GM12878 (cell line): Measurements from ENCODE around the gene LY6G6D. TPM values are rescaled to one million over a fixed set of nuclear protein-coding genes. Genes with fewer than 3 reads are reported as not detected.

Experiments
- ATAC-seq: fragments of 200-7000 bp; cut with Tn5 transposase; 3 replicates; pipeline ENCODE4 v1.9.1; 2020; ENCODE audit warnings: mild to moderate bottlenecking, moderate library complexity
- BruUV-seq: library from RNA; stranded (reverse); fragments of 400-500 nt; replicated peaks from 2 replicates; lab custom pipeline; 2021; lab: Mats Ljungman, UMichigan
- CTCF ChIA-PET: fragments of 300-600 bp; sonication (Branson Sonifier 250); formaldehyde crosslinking; extraction: SDS; loops from one replicate; lab custom pipeline; 2021; ENCODE audit warnings: inconsistent platforms; lab: Yijun Ruan, JAX
- POLR2A ChIA-PET: fragments of 350-600 bp; formaldehyde crosslinking; extraction: SDS; loops from one replicate; lab custom pipeline; 2021; ENCODE audit warnings: inconsistent platforms; lab: Charles Lee
- RAD21 ChIA-PET: fragments of 300-600 bp; sonication (Branson Sonifier 250); formaldehyde crosslinking; loops from one replicate; lab custom pipeline; 2023; ENCODE audit warnings: antibody characterized with exemption; ENCODE audit not compliant: unreplicated experiment; lab: Charles Lee
- SMC1A ChIA-PET: fragments of 300-600 bp; sonication (Branson Sonifier 250); formaldehyde crosslinking; loops from one replicate; lab custom pipeline; 2023; ENCODE audit not compliant: unreplicated experiment, uncharacterized antibody; lab: Charles Lee
- DNase-seq: peaks from one replicate; pipeline ENCODE4 v3.0.0-alpha.2; 2011; ENCODE audit warnings: low read depth, low spot score
- FAIRE-seq: peaks from 3 replicates; lab custom pipeline; 2011; peaks lifted over from hg19 to GRCh38; lab: Jason Lieb, UNC
- H2AFZ ChIP-seq: 2 replicates; pipeline ENCODE4 v1.6.0; 2011; ENCODE audit warnings: low read depth, low read length, control low read depth; ENCODE audit not compliant: control insufficient read depth
- H3K27ac ChIP-seq: 2 replicates; pipeline ENCODE4 v1.5.1; 2011; ENCODE audit warnings: control low read depth; ENCODE audit not compliant: control insufficient read depth, insufficient read depth
- H3K27me3 ChIP-seq, 2 experiments: replicated peaks in 1 of 2; 2 replicates each; pipeline versions ENCODE4 v1.6.0 to v1.6.1; 2011; ENCODE audit warnings: low read length in 1 of 2; ENCODE audit not compliant: control insufficient read depth in 2 of 2, insufficient read depth in 2 of 2
- H3K36me3 ChIP-seq, 2 experiments: 2 replicates each; pipeline ENCODE4 v1.5.1; 2011; ENCODE audit warnings: low read length in 1 of 2; ENCODE audit not compliant: control insufficient read depth in 2 of 2, insufficient read depth in 2 of 2
- H3K4me1 ChIP-seq: 2 replicates; pipeline ENCODE4 v1.6.1; 2011; ENCODE audit warnings: mild to moderate bottlenecking, low read length, moderate library complexity, mixed read lengths; ENCODE audit not compliant: control insufficient read depth, insufficient read depth
- H3K4me2 ChIP-seq: 2 replicates; pipeline ENCODE4 v1.6.0; 2011; ENCODE audit warnings: control low read depth; ENCODE audit not compliant: control insufficient read depth, insufficient read depth
- H3K4me3 ChIP-seq: fragments of 200-600 bp; sonication (generic); 2 replicates; pipeline ENCODE4 v1.5.1; 2016
- H3K79me2 ChIP-seq: 2 replicates; pipeline ENCODE4 v1.6.0; 2011; ENCODE audit warnings: low read length; ENCODE audit not compliant: control insufficient read depth, insufficient read depth
- H3K9ac ChIP-seq: 2 replicates; pipeline ENCODE4 v1.8.0; 2011; ENCODE audit warnings: low read length, control low read depth, mixed read lengths; ENCODE audit not compliant: control insufficient read depth, insufficient read depth
- H3K9me3 ChIP-seq: replicated peaks from 3 replicates; pipeline ENCODE4 v1.5.1; 2011; ENCODE audit warnings: mild to moderate bottlenecking, low read length; ENCODE audit not compliant: control insufficient read depth, insufficient read depth
- H4K20me1 ChIP-seq: 2 replicates; pipeline ENCODE4 v1.6.0; 2011; ENCODE audit not compliant: control insufficient read depth, insufficient read depth
- BHLHE40 ChIP-seq, 2 experiments: fragments of 450-650 bp in 1 of 2; IDR thresholded peaks; 2 replicates each; pipeline ENCODE4 v1.6.1; 2011 to 2017; ENCODE audit warnings: low read depth in 2 of 2, borderline replicate concordance in 1 of 2, improper control_type of control experiment in 1 of 2, low read length in 1 of 2, mild to moderate bottlenecking in 1 of 2
- BRCA1 ChIP-seq: IDR thresholded peaks from 2 replicates; pipeline ENCODE4 v1.6.1; 2011; ENCODE audit warnings: low read depth, low read length, improper control_type of control experiment
- CBX3 ChIP-seq: fragments of 200-600 bp; sonication (generic); IDR thresholded peaks from 2 replicates; pipeline ENCODE4 v1.6.1; 2016; ENCODE audit warnings: low read depth, borderline replicate concordance
- CEBPZ ChIP-seq: fragments of 150-350 bp; IDR thresholded peaks from 2 replicates; pipeline ENCODE4 v1.6.1; 2016; ENCODE audit warnings: low read depth, low read length
- CREB1 ChIP-seq: IDR thresholded peaks from 2 replicates; pipeline ENCODE4 v1.6.1; 2012; ENCODE audit warnings: low read depth, mild to moderate bottlenecking, inconsistent platforms
- CREM ChIP-seq: IDR thresholded peaks from 2 replicates; pipeline ENCODE4 v1.6.1; 2014; ENCODE audit warnings: antibody characterized with exemption, low read depth
- EED ChIP-seq: sonication (generic); IDR thresholded peaks from 2 replicates; pipeline ENCODE4 v1.6.1; 2016; ENCODE audit warnings: antibody characterized with exemption, low read depth
- HSF1 ChIP-seq: fragments of 150-350 bp; IDR thresholded peaks from 2 replicates; pipeline ENCODE4 v1.6.1; 2014; ENCODE audit warnings: mild to moderate bottlenecking, low read depth, low read length
- MTA2 ChIP-seq: fragments of 450-650 bp; IDR thresholded peaks from 2 replicates; pipeline ENCODE4 v1.6.1; 2016; ENCODE audit warnings: low read depth, mild to moderate bottlenecking, moderate library complexity
- MTA3 ChIP-seq: IDR thresholded peaks from 2 replicates; pipeline ENCODE4 v1.6.1; 2012; ENCODE audit warnings: low read length, inconsistent platforms, borderline replicate concordance
- POU2F2 ChIP-seq: IDR thresholded peaks from 3 replicates; pipeline ENCODE4 v1.6.1; 2011; ENCODE audit warnings: low read depth, mild to moderate bottlenecking, low read length, borderline replicate concordance
- RELB ChIP-seq: fragments of 450-650 bp; IDR thresholded peaks from 2 replicates; pipeline ENCODE4 v1.6.1; 2017; ENCODE audit warnings: low read depth, mild to moderate bottlenecking, moderate library complexity
- RUNX3 ChIP-seq: IDR thresholded peaks from 2 replicates; pipeline ENCODE4 v1.6.1; 2012; ENCODE audit warnings: low read length, inconsistent platforms
- SMARCA5 ChIP-seq: fragments of 450-650 bp; IDR thresholded peaks from 2 replicates; pipeline ENCODE4 v1.6.1; 2017; ENCODE audit warnings: mild to moderate bottlenecking
- SUZ12 ChIP-seq: fragments of 200-600 bp; sonication (generic); IDR thresholded peaks from one replicate; pipeline ENCODE4 v1.6.1; 2018; ENCODE audit warnings: antibody characterized with exemption, mild to moderate bottlenecking; ENCODE audit not compliant: unreplicated experiment
- TAF1 ChIP-seq: IDR thresholded peaks from 2 replicates; pipeline ENCODE4 v1.6.1; 2011; ENCODE audit warnings: mild to moderate bottlenecking, low read depth, low read length, borderline replicate concordance
- TCF3 ChIP-seq: IDR thresholded peaks from 2 replicates; pipeline ENCODE4 v1.6.1; 2012; ENCODE audit warnings: low read depth, mild to moderate bottlenecking, low read length, borderline replicate concordance; ENCODE audit not compliant: insufficient read depth
- WGBS: methylation state at CpG from one replicate; pipeline ENCODE4 v1.1.6; 2016; ENCODE audit warnings: low lambda C conversion rate; ENCODE audit not compliant: insufficient replicate concordance, insufficient coverage; ENCODE audit errors: missing lambda C conversion rate; 5-methylcytosine and 5-hydroxymethylcytosine counted together
- in situ Hi-C: fragments of 300-500 bp; cut with MboI; formaldehyde crosslinking; loops from 9 replicates; pipeline ENCODE4 v1.14.3; 2018; ENCODE audit warnings: mixed read lengths
- intact Hi-C: fragments of 100-400 bp; cut with micrococcal nuclease; formaldehyde crosslinking; loops from one replicate; pipeline ENCODE4 v1.14.2; 2022; ENCODE audit not compliant: unreplicated experiment
- polyA plus RNA-seq, 11 experiments: library from polyadenylated mRNA; depleted of rRNA in 4 of 11; unstranded in 6 of 11; stranded (reverse) in 5 of 11; fragments of >200 nt; fragmentation: Nextera tagmentation in 4 of 11; fragmentation: Illumina TruSeq in 1 of 11; extraction: Ambion mirVana in 4 of 11; extraction: Trizol in 1 of 11; gene quantifications; 1 replicate in 1 of 11; 2 replicates in 10 of 11; pipeline versions ENCODE4 v1.2.1 to v1.2.3, GENCODE V29; 2011 to 2016; ENCODE audit warnings: inconsistent platforms in 2 of 11, missing spikeins in 2 of 11, low read depth in 1 of 11
- total RNA-seq, 4 experiments: library from RNA; depleted of rRNA in 3 of 4; stranded (reverse); fragments of >200 nt in 3 of 4; fragmentation: Illumina TruSeq in 1 of 4; extraction: Trizol in 1 of 4; gene quantifications; 2 replicates each; pipeline versions ENCODE4 v1.2.1 to v1.2.3, GENCODE V29; 2013 to 2021

LY6G6D gene
- total and polyA plus RNA-seq, 10 of the 15 experiments (the other 5 are each of a cell fraction or from before 2014, with no cell fraction given): not detected

GRCh38 chr6:31681135-31681671, 33.9 kb upstream of the LY6G6D start (continued):
- TF ChIP-seq TAF1 (0 out of 2 replicates have a peak, but pooled peaks have one; percentile 6), CEBPZ (no peak), EED (peak; percentile 43; the same call in 1 of the 2 replicates), SMARCA5 (no peak), RELB (peak; percentile 64)

GRCh38 chr6:31683591-31683990, 31.6 kb upstream of the LY6G6D start:
- in situ Hi-C loops: no loop called here
- RAD21 ChIA-PET: no interaction called here
- TF ChIP-seq TCF3 (no peak), EED (no peak), BRCA1 (no peak), HSF1 (no peak), SUZ12 (no peak), POU2F2 (no peak), CREM (no peak), CBX3 (no peak), MTA2 (no peak), CREB1 (no peak), RUNX3 (no peak), MTA3 (no peak), BHLHE40 (IDR thresholded peaks at IDR 0.05; ENCODE audit: borderline replicate concordance in 1 of 2, low read depth in 2 of 2, low read length in 1 of 2) (no peak)

More at GRCh38 chr6:31683591-31683990, 31.6 kb upstream of the LY6G6D start:
- no peak overlapping the region for H3K4me2 ChIP-seq
- ChIA-PET POLR2A (no interaction called here), SMC1A (interaction anchor here (1.4 kb wide), 1 partner anchor 129 kb away, joined by 3 read pairs; no protein-coding TSS in a partner anchor), CTCF (interaction anchor here (0.7 kb wide), 1 partner anchor 86 kb away, joined by 3 read pairs; no protein-coding TSS in a partner anchor)
- no peak overlapping the region for H3K4me3 ChIP-seq
- H3K36me3 ChIP-seq: peaks cover 4 to 13% of the 10 kb centered on the region in 2 experiments; a peak in 3 of 4 replicates
- no peak for ATAC-seq
- no peak overlapping the region for H2AFZ ChIP-seq
- no peaks in the 10 kb centered on the region for H4K20me1 ChIP-seq
- H3K4me1 ChIP-seq: peaks cover 3% of the 10 kb centered on the region; the same call in 1 of the 2 replicates
- no peaks in the 10 kb centered on the region for H3K27me3 ChIP-seq
- no peak for FAIRE-seq
- no TSS peak for BruUV-seq
- intact Hi-C loops: loop anchor here (5.0 kb wide), 1 partner anchor 49 kb away; no protein-coding TSS in a partner anchor
- no peaks in the 10 kb centered on the region for H3K79me2 ChIP-seq
- H3K9ac ChIP-seq: no peak overlapping the region
- no peak overlapping the region for H3K27ac ChIP-seq
- 98% methylated on average over 13 of the region's 13 CpGs for WGBS
- no peaks in the 10 kb centered on the region for H3K9me3 ChIP-seq
- no peak for DNase-seq
